IPS-15b (cell line): ENCODE data around the gene GABPB2.

Experiments
- H3K27me3 ChIP-seq: one replicate; pipeline ENCODE4 v1.6.1; 2013; ENCODE audit warnings: low read length; ENCODE audit not compliant: control insufficient read depth, insufficient read depth
- H3K36me3 ChIP-seq: one replicate; pipeline ENCODE4 v1.6.1; 2013; ENCODE audit warnings: low read length; ENCODE audit not compliant: control insufficient read depth, insufficient read depth
- H3K4me1 ChIP-seq: one replicate; pipeline ENCODE4 v1.6.1; 2013; ENCODE audit warnings: mild to moderate bottlenecking, low read length; ENCODE audit not compliant: control insufficient read depth, insufficient read depth
- H3K4me3 ChIP-seq: one replicate; pipeline ENCODE4 v1.5.1; 2013; ENCODE audit warnings: low read depth, low read length
- H3K9ac ChIP-seq: one replicate; pipeline ENCODE4 v1.6.1; 2013; ENCODE audit warnings: low read depth, mild to moderate bottlenecking, low read length
- H3K9me3 ChIP-seq: one replicate; pipeline ENCODE4 v1.6.1; 2013; ENCODE audit warnings: mild to moderate bottlenecking, low read length; ENCODE audit not compliant: control insufficient read depth, insufficient read depth

Gene GABPB2

GRCh38 chr1:151108331-151108730, 37.8 kb downstream of the GABPB2 start:
- Histone ChIP-seq H3K36me3 (no peaks in the 10 kb centered on the region), H3K4me3 (no peak overlapping the region), H3K27me3 (no peaks in the 10 kb centered on the region), H3K4me1 (no peaks in the 10 kb centered on the region), H3K9ac (no peak overlapping the region), H3K9me3 (no peaks in the 10 kb centered on the region)

GRCh38 chr1:151113877-151114276, 43.3 kb downstream of the GABPB2 start:
- Histone ChIP-seq H3K27me3 (no peaks in the 10 kb centered on the region), H3K4me3 (no peak overlapping the region), H3K9ac (no peak overlapping the region), H3K4me1 (no peaks in the 10 kb centered on the region), H3K36me3 (no peaks in the 10 kb centered on the region), H3K9me3 (no peaks in the 10 kb centered on the region)

- H3K4me1 ChIP-seq, result peaks cover 4% of the 10 kb centered on the region
- no peaks in the 10 kb centered on the region for H3K9me3 ChIP-seq
- no peaks in the 10 kb centered on the region for H3K36me3 ChIP-seq
- no peak overlapping the region for H3K9ac ChIP-seq
- no peaks in the 10 kb centered on the region for H3K27me3 ChIP-seq
- no peak overlapping the region for H3K4me3 ChIP-seq
These were observed 54.3 kb downstream of the GABPB2 start for GRCh38 chr1:151124763-151125403.

GRCh38 chr1:151128800-151129199, 58.2 kb downstream of the GABPB2 start:
- no peaks in the 10 kb centered on the region for H3K36me3 ChIP-seq
- no peak overlapping the region for H3K4me3 ChIP-seq
- no peaks in the 10 kb centered on the region for H3K9me3 ChIP-seq
- no peak overlapping the region for H3K9ac ChIP-seq
- H3K4me1 ChIP-seq, result peaks cover 4% of the 10 kb centered on the region
- peaks cover 4% of the 10 kb centered on the region for H3K27me3 ChIP-seq

GRCh38 chr1:151130987-151131586, 60.5 kb downstream of the GABPB2 start:
- peak overlapping the region; percentile 3 for H3K9ac ChIP-seq

GRCh38 chr1:151131701-151132334, 61.3 kb downstream of the GABPB2 start:
- Histone ChIP-seq H3K4me1 (no peaks in the 10 kb centered on the region), H3K9me3 (no peaks in the 10 kb centered on the region), H3K36me3 (peaks cover 10% of the 10 kb centered on the region), H3K9ac (peak overlapping the region; percentile 60), H3K4me3 (peak overlapping the region; percentile 42), H3K27me3 (peaks cover 6% of the 10 kb centered on the region)

More at GRCh38 chr1:151130987-151131586, 60.5 kb downstream of the GABPB2 start:
- Histone ChIP-seq H3K4me3 (peak overlapping the region; percentile 42), H3K4me1 (no peaks in the 10 kb centered on the region), H3K27me3 (peaks cover 6% of the 10 kb centered on the region), H3K36me3 (peaks cover 10% of the 10 kb centered on the region), H3K9me3 (no peaks in the 10 kb centered on the region)

GRCh38 chr1:151132335-151133017, 61.9 kb downstream of the GABPB2 start:
- Histone ChIP-seq H3K27me3 (peaks cover 6% of the 10 kb centered on the region), H3K4me3 (peak overlapping the region; percentile 42), H3K36me3 (peaks cover 10% of the 10 kb centered on the region), H3K4me1 (no peaks in the 10 kb centered on the region), H3K9ac (peak overlapping the region; percentile 60), H3K9me3 (no peaks in the 10 kb centered on the region)

GRCh38 chr1:151133018-151133806, 62.7 kb downstream of the GABPB2 start:
- peak overlapping the region; percentile 42 for H3K4me3 ChIP-seq
- no peaks in the 10 kb centered on the region for H3K4me1 ChIP-seq
- peaks cover 6% of the 10 kb centered on the region for H3K27me3 ChIP-seq
- H3K9ac ChIP-seq, result no peak overlapping the region
- peaks cover 10% of the 10 kb centered on the region for H3K36me3 ChIP-seq
- no peaks in the 10 kb centered on the region for H3K9me3 ChIP-seq

- no peaks in the 10 kb centered on the region for H3K4me1 ChIP-seq
- peaks cover 6% of the 10 kb centered on the region for H3K27me3 ChIP-seq
- peaks cover 13% of the 10 kb centered on the region for H3K36me3 ChIP-seq
- H3K9ac ChIP-seq, result no peak overlapping the region
- H3K9me3 ChIP-seq, result no peaks in the 10 kb centered on the region
- H3K4me3 ChIP-seq, result no peak overlapping the region
These were observed 63.8 kb downstream of the GABPB2 start for GRCh38 chr1:151134396-151134795.

GRCh38 chr1:151134991-151135390, 64.4 kb downstream of the GABPB2 start:
- Histone ChIP-seq H3K9me3 (no peaks in the 10 kb centered on the region), H3K4me3 (no peak overlapping the region), H3K36me3 (peaks cover 14% of the 10 kb centered on the region), H3K4me1 (no peaks in the 10 kb centered on the region), H3K9ac (no peak overlapping the region), H3K27me3 (peaks cover 6% of the 10 kb centered on the region)
